Activated CD8-positive, alpha-beta T cell treated with anti-CD3 and anti-CD28 coated beads for 36 hours (primary cell): Measurements from ENCODE around the gene PARP15. TPM values are rescaled to one million over a fixed set of nuclear protein-coding genes. Genes with fewer than 3 reads are reported as not detected.

Source experiments
- ATAC-seq: fragments of 200-7000 bp; cut with Tn5 transposase; one replicate; pipeline ENCODE4 v1.10.0; 2021; ENCODE audit warnings: mild to moderate bottlenecking, moderate library complexity
- CTCF ChIA-PET: fragments of 350-600 bp; sonication (Branson Sonifier 250); formaldehyde crosslinking; loops from one replicate; lab custom pipeline; 2021; ENCODE audit warnings: antibody characterized with exemption; lab: Charles Lee
- POLR2A ChIA-PET: fragments of 350-600 bp; sonication (Branson Sonifier 250); formaldehyde crosslinking; loops from one replicate; lab custom pipeline; 2021; ENCODE audit warnings: antibody characterized with exemption; lab: Charles Lee
- DNase-seq: peaks from one replicate; pipeline ENCODE4 v3.0.0-alpha.2; 2020
- H3K27ac Mint-ChIP-seq: one replicate; pipeline ENCODE4 v1.8.0; 2021; ENCODE audit warnings: mild to moderate bottlenecking, mixed read lengths
- H3K27me3 Mint-ChIP-seq: one replicate; pipeline ENCODE4 v1.8.0; 2021; ENCODE audit warnings: mixed read lengths
- H3K36me3 Mint-ChIP-seq: one replicate; pipeline ENCODE4 v1.8.0; 2021; ENCODE audit warnings: low read depth, mixed read lengths
- H3K4me1 Mint-ChIP-seq: one replicate; pipeline ENCODE4 v1.8.0; 2021; ENCODE audit warnings: low read depth, mixed read lengths
- H3K4me3 Mint-ChIP-seq: one replicate; pipeline ENCODE4 v1.8.0; 2021; ENCODE audit warnings: mild to moderate bottlenecking, moderate library complexity, mixed read lengths
- H3K9me3 Mint-ChIP-seq: one replicate; pipeline ENCODE4 v1.8.0; 2021; ENCODE audit warnings: mixed read lengths
- intact Hi-C: fragments of 100-400 bp; cut with micrococcal nuclease; formaldehyde crosslinking; loops from one replicate; pipeline ENCODE4 v1.10.0; 2022
- total RNA-seq, 2 experiments: library from RNA; stranded (reverse); gene quantifications; one replicate each; pipeline ENCODE4 v1.2.3, GENCODE V29; 2021
- TF ChIP-seq, protein P1 (sequence below): fragments of 200-600 bp; IDR thresholded peaks from one replicate; pipeline ENCODE4 v1.8.0; 2022; ENCODE audit warnings: antibody characterized with exemption, mild to moderate bottlenecking

The PARP15 gene
- total RNA-seq, 2 experiments from 2014 or later = 13.3 to 14.0 TPM

DNA sequence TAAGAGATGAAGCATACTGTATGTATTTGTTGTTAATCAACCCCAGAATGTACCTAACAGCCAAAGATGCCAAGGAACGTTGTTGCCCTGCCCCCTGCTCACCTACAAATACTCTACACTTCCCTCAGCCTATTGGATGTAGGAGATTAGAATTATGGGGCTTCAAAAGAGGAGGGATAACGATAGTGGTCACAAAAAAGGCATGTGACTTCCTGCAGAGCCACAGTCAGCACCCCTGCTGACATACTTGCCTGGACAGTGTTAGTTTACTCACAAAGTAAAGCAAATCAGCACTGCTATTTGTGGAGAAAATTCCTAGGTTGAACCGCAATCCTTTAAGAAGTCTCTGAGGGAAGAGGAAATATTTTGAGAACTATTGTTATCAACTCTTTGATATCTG lies 37.9 kb downstream of the PARP15 start:
- intact Hi-C loops = no loop called here

DNA sequence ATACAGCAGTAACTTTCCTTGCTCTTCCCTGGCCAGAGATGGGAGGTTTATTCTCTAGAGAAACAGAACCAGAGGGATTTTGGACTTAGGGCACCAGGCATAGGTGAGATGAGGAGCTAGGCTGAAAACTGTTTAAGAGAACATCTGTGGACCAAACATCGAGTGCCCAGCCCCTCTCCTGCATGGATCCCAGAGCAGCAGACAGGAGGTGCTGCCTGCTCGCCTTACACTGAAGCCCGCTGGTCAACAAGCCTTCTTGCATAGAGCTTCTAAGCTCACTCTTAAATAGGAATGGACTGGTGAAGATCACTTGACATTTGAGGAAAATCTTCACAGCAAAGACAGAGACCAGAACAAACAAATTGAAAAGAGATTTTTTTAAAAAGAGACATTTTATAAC lies 41.2 kb downstream of the PARP15 start:
- Mint-ChIP-seq H3K9me3 (no peaks in the 10 kb centered on the region), H3K4me3 (no peak overlapping the region), H3K27me3 (no peaks in the 10 kb centered on the region), H3K4me1 (peaks cover 1% of the 10 kb centered on the region), H3K27ac (no peak overlapping the region), H3K36me3 (peaks cover 16% of the 10 kb centered on the region)
- TF ChIP-seq, protein P1, sequence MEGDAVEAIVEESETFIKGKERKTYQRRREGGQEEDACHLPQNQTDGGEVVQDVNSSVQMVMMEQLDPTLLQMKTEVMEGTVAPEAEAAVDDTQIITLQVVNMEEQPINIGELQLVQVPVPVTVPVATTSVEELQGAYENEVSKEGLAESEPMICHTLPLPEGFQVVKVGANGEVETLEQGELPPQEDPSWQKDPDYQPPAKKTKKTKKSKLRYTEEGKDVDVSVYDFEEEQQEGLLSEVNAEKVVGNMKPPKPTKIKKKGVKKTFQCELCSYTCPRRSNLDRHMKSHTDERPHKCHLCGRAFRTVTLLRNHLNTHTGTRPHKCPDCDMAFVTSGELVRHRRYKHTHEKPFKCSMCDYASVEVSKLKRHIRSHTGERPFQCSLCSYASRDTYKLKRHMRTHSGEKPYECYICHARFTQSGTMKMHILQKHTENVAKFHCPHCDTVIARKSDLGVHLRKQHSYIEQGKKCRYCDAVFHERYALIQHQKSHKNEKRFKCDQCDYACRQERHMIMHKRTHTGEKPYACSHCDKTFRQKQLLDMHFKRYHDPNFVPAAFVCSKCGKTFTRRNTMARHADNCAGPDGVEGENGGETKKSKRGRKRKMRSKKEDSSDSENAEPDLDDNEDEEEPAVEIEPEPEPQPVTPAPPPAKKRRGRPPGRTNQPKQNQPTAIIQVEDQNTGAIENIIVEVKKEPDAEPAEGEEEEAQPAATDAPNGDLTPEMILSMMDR = no peak
- intact Hi-C loops = no loop called here
- ATAC-seq = no peak
- ChIA-PET CTCF (interaction anchor here (1.3 to 1.5 kb wide), 3 partner anchors 9 to 61 kb away, joined by 4 to 5 read pairs (median 4); no protein-coding TSS in a partner anchor), POLR2A (interaction anchor here (0.6 to 2.7 kb wide), 3 partner anchors 13 to 183 kb away, joined by 4 to 8 read pairs (median 4); partner anchors contain the start of genes DTX3L and PARP9)
- no peak for DNase-seq

More for the DNA sequence above, 37.9 kb downstream of the PARP15 start:
- no peak overlapping the region for H3K27ac Mint-ChIP-seq
- H3K4me3 Mint-ChIP-seq = no peak overlapping the region
- CTCF ChIA-PET = no interaction called here
- POLR2A ChIA-PET = interaction anchor here (0.6 kb wide), 1 partner anchor 10 kb away, joined by 3 read pairs; no protein-coding TSS in a partner anchor
- no peaks in the 10 kb centered on the region for H3K27me3 Mint-ChIP-seq
- DNase-seq (no peak), ATAC-seq (no peak)
- peaks cover 35% of the 10 kb centered on the region for H3K36me3 Mint-ChIP-seq
- H3K4me1 Mint-ChIP-seq = peaks cover 10% of the 10 kb centered on the region
- TF ChIP-seq, protein P1 = no peak
- H3K9me3 Mint-ChIP-seq = peaks cover 7% of the 10 kb centered on the region

DNA sequence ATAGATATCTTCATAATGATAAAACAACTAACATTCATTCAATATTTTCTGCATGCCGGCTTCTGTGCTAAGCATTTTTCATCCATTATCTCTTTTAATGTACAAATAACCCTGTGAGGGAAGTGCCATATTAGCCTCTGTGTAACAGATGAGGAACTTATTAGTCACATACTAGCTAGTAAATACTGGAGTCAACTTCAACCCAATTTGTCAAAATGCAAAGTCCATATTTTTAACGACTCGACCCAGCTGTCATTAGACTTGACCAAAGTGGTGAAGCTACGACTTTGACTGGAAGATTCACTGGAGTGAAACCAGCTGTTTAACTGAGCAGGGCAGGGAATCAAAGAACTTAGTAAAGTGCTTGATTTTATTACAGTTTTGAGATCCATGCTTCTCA lies 41.6 kb downstream of the PARP15 start:
- ChIA-PET POLR2A (interaction anchor here (1.2 to 2.7 kb wide), 2 partner anchors 12 to 55 kb away, joined by 4 to 8 read pairs; partner anchors contain the start of genes DTX3L and PARP9), CTCF (interaction anchor here (1.3 to 1.5 kb wide), 3 partner anchors 9 to 60 kb away, joined by 4 to 5 read pairs (median 4); no protein-coding TSS in a partner anchor)
- Mint-ChIP-seq H3K27me3 (no peaks in the 10 kb centered on the region), H3K4me1 (peaks cover 1% of the 10 kb centered on the region), H3K4me3 (no peak overlapping the region), H3K27ac (no peak overlapping the region), H3K36me3 (peaks cover 16% of the 10 kb centered on the region), H3K9me3 (no peaks in the 10 kb centered on the region)
- DNase-seq (no peak), ATAC-seq (no peak)
- TF ChIP-seq, protein P1 = no peak
- intact Hi-C loops = no loop called here

DNA sequence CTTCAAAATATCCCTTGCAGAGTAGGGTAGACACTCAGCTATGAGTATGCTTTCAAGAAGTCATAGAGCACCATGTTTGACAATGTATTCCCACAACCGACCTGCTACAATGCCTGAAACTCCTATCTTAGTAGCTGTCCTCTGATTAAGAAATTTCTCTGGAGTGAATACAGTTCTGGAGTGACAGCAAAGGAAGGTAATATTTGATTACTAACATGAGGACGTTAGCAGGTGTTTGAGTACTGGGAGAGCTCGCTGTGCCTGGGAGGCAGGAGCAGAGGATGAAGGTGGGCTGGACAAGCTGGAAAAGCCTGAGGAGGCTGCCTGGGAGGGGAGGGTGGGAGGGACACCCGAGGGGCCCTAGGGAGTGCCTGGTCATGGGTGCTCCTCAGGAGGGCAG lies 42.9 kb downstream of the PARP15 start:
- CTCF ChIA-PET = interaction anchor here (1.3 to 1.6 kb wide), 2 partner anchors 10 to 59 kb away, joined by 3 to 5 read pairs; no protein-coding TSS in a partner anchor
- intact Hi-C loops = no loop called here
- Mint-ChIP-seq H3K27ac (no peak overlapping the region), H3K4me1 (peaks cover 1% of the 10 kb centered on the region), H3K27me3 (no peaks in the 10 kb centered on the region), H3K36me3 (peaks cover 14% of the 10 kb centered on the region), H3K9me3 (no peaks in the 10 kb centered on the region), H3K4me3 (no peak overlapping the region)
- TF ChIP-seq, protein P1 = no peak
- ATAC-seq (no peak), DNase-seq (no peak)
- POLR2A ChIA-PET = interaction anchor here (0.6 to 2.7 kb wide), 3 partner anchors 10 to 63 kb away, joined by 3 to 8 read pairs (median 5); no protein-coding TSS in a partner anchor

DNA sequence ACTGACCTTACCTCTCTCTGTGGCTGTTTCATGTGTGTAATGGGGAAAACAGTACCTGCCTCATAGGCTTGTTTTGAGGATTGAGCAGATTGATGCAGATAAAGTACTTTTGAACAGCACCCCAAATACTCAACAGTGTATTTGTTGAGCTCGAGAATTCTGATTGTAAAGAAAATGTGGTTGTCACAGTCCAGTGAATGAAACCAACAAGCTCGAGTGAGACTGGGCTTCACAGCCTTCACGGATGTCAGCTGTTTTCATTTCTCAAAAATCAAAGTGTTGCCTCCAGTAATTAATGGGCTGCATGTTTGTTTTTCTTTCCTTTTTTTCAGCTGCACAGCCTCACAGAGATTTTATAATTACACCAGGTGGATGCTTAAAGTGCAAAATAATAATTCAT lies 43.7 kb downstream of the PARP15 start:
- intact Hi-C loops = no loop called here
- ATAC-seq (no peak), DNase-seq (no peak)
- TF ChIP-seq, protein P1 = no peak
- Mint-ChIP-seq H3K4me3 (no peak overlapping the region), H3K27me3 (no peaks in the 10 kb centered on the region), H3K9me3 (no peaks in the 10 kb centered on the region), H3K36me3 (peaks cover 14% of the 10 kb centered on the region), H3K4me1 (peaks cover 1% of the 10 kb centered on the region), H3K27ac (no peak overlapping the region)
- CTCF ChIA-PET = interaction anchor here (1.3 to 1.6 kb wide), 2 partner anchors 9 to 58 kb away, joined by 3 to 5 read pairs; no protein-coding TSS in a partner anchor
- POLR2A ChIA-PET = interaction anchor here (1.5 kb wide), 1 partner anchor 11 kb away, joined by 5 read pairs; no protein-coding TSS in a partner anchor
